Activated CD4-positive, alpha-beta memory T cell treated with anti-CD3 and anti-CD28 coated beads, Interleukin-2, amount 10 ng/mL, durations not matched to agents 7 days and 5 days (primary cell): ENCODE results near the gene KRR1. TPM values are rescaled to one million over a fixed set of nuclear protein-coding genes. Genes with fewer than 3 reads are reported as not detected.
"Not testable (repeated sequence)": the region's sequence is repeated elsewhere in the genome, so short reads cannot be mapped to it uniquely, and the experiment has no call there.

ENCODE experiments used
- CTCF ChIA-PET: fragments of 350-600 bp; sonication (Branson Sonifier 250); formaldehyde crosslinking; loops from one replicate; lab custom pipeline; 2021; ENCODE audit warnings: antibody characterized with exemption, inconsistent platforms; lab: Charles Lee
- POLR2A ChIA-PET: fragments of 350-600 bp; sonication (Branson Sonifier 250); formaldehyde crosslinking; loops from one replicate; lab custom pipeline; 2021; ENCODE audit warnings: antibody characterized with exemption; lab: Charles Lee
- DNase-seq: peaks from one replicate; pipeline ENCODE4 v3.0.0-alpha.2; 2020
- H3K27ac Mint-ChIP-seq: one replicate; pipeline ENCODE4 v1.8.0; 2021; ENCODE audit warnings: mild to moderate bottlenecking, mixed read lengths
- H3K27me3 Mint-ChIP-seq: one replicate; pipeline ENCODE4 v1.8.0; 2021; ENCODE audit warnings: mixed read lengths
- H3K36me3 Mint-ChIP-seq: one replicate; pipeline ENCODE4 v1.8.0; 2021; ENCODE audit warnings: low read depth, mixed read lengths
- H3K4me1 Mint-ChIP-seq: one replicate; pipeline ENCODE4 v1.8.0; 2021; ENCODE audit warnings: mixed read lengths
- H3K4me3 Mint-ChIP-seq: one replicate; pipeline ENCODE4 v1.8.0; 2021; ENCODE audit warnings: mild to moderate bottlenecking, mixed read lengths
- H3K9me3 Mint-ChIP-seq: one replicate; pipeline ENCODE4 v1.8.0; 2021; ENCODE audit warnings: mixed read lengths
- total RNA-seq, 2 experiments: library from RNA; stranded (reverse); gene quantifications; one replicate each; pipeline ENCODE4 v1.2.3, GENCODE V29; 2021

The KRR1 gene
- total RNA-seq, 2 experiments from 2014 or later = 61.8 to 67.2 TPM

DNA sequence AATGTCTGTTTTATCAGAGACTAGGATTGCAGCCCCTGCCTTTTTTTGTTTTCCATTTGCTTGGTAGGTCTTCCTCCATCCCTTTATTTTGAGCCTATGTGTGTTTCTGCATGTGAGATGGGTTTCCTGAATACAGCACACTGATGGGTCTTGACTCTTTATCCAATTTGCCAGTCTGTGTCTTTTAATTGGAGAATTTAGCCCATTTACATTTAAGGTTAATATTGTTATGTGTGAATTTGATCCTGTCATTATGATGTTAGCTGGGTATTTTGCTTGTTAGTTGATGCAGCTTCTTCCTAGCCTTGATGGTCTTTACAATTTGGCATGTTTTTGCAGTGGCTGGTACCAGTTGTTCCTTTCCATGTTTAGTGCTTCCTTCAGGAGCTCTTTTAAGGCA, 9.8 kb upstream of the KRR1 start:
- H3K36me3 Mint-ChIP-seq, H3K4me1 Mint-ChIP-seq, DNase-seq, H3K4me3 Mint-ChIP-seq, CTCF ChIA-PET, H3K9me3 Mint-ChIP-seq, H3K27ac Mint-ChIP-seq, POLR2A ChIA-PET: not testable (repeated sequence)
- peaks cover 29% of the 10 kb centered on the region for H3K27me3 Mint-ChIP-seq

DNA sequence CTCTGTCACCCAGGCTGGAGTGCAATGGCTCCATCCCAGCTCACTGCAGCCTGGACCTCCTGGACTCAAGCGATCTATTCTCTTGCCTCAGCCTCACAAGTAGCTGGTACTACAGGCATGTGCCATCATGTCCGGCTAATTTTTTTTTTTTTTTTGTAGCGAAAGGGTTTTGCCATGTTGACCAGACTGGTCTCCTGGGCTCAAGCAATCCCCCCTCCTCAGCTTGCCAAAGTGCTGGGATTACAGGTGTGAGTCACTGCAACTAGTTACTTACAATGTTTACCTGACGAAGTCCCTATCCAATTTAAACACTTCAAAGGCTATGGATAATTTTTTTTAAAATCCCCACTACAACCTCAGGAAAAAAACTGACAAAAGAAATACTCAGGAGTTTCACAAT, 1.8 kb downstream of the KRR1 start:
- CTCF ChIA-PET = interaction anchor here (0.7 to 1.5 kb wide), 3 partner anchors 13 to 24 kb away, joined by 3 to 5 read pairs (median 3); no protein-coding TSS in a partner anchor

DNA sequence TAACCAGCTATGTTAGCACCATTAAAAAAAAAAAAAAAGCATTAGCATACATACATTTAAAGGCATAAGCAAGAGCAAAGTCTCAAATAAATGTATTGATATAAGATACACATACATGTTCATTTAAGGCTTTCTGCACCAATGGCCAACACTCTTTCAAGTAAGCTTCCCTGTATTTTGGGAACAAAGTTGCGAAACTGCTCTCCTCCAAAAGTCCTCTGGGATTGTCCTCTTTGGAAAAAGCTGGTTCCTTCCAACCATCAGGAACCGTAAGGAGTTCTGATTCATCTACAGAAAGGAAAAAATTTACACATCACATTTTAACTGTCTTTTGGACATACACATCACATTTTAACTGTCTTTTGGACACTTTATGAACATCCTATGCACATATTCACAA, 3.2 kb downstream of the KRR1 start:
- Mint-ChIP-seq H3K27me3 (no peaks in the 10 kb centered on the region), H3K36me3 (peaks cover 39% of the 10 kb centered on the region), H3K4me1 (peaks cover 35% of the 10 kb centered on the region), H3K4me3 (no peak overlapping the region), H3K9me3 (peaks cover 2% of the 10 kb centered on the region), H3K27ac (no peak overlapping the region)
- CTCF ChIA-PET = interaction anchor here (1.1 to 2.4 kb wide), 7 partner anchors 11 to 523 kb away, joined by 3 to 21 read pairs (median 4); partner anchors contain the start of genes GLIPR1L1 and PHLDA1
- DNase-seq = no peak
- POLR2A ChIA-PET = interaction anchor here (1.1 to 2.9 kb wide), 4 partner anchors 14 to 565 kb away, joined by 3 to 13 read pairs (median 4); partner anchors contain the start of gene PHLDA1

More for the DNA sequence above, 1.8 kb downstream of the KRR1 start:
- Mint-ChIP-seq H3K4me1 (peaks cover 35% of the 10 kb centered on the region), H3K27me3 (no peaks in the 10 kb centered on the region), H3K27ac (no peak overlapping the region), H3K36me3 (peaks cover 36% of the 10 kb centered on the region), H3K4me3 (peak overlapping the region; percentile 96), H3K9me3 (peaks cover 2% of the 10 kb centered on the region)
- no peak for DNase-seq
- POLR2A ChIA-PET = interaction anchor here (0.6 to 2.9 kb wide), 5 partner anchors 9 to 573 kb away, joined by 3 to 19 read pairs (median 13); partner anchors contain the start of gene NAP1L1

DNA sequence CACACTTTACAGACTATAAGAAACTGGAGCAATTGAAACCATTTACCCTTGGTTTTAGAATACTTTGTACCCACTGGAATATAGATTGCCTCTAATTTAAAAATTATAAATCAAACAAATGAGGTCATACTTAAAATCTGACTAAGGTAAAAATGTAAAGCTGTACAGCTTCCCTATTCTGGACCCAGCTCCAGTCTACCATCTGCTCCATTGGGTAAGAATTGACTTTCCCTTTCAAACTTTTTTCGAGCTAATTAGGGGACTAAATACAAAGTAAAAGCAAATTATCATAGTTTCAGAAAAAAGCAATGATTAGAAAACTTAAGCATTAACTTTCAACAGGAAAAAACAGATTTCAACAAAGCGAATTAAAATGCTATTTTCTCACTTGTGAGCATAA, 4.3 kb downstream of the KRR1 start:
- ChIA-PET POLR2A (interaction anchor here (0.9 to 2.9 kb wide), 4 partner anchors 13 to 566 kb away, joined by 3 to 13 read pairs (median 4); partner anchors contain the start of gene GLIPR1), CTCF (interaction anchor here (0.9 to 2.4 kb wide), 10 partner anchors 10 to 531 kb away, joined by 3 to 21 read pairs (median 4); partner anchors contain the start of genes GLIPR1, GLIPR1L1 and PHLDA1)
- Mint-ChIP-seq H3K27ac (no peak overlapping the region), H3K36me3 (peaks cover 39% of the 10 kb centered on the region), H3K9me3 (peaks cover 2% of the 10 kb centered on the region), H3K4me1 (peaks cover 33% of the 10 kb centered on the region), H3K4me3 (no peak overlapping the region), H3K27me3 (no peaks in the 10 kb centered on the region)
- no peak for DNase-seq

DNA sequence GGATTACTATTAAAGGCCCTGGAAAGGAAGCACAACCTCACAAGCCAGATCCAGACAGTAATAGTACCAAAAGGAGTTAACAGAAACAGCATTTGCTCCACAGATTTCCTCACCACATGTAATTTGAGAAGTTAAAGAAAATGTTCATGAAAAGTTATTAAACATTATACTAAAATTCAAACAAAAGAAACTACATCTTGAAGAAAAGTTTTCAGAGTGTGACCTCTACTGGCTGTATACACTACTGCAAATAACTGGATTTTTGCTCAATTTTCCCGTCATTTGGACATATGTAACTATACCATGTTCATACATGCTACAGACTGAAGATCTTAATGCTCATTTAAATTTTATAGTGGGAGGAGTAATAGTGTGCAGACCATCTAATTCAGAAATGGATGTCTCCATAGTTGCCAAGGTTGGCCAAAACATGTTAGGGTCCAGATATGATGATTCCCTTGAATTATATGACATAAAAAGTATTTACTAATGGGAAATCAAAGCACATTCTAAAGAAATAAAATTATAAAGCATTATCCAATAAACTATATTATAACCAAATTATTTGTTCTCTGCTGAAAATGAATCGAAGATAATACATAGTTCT, 5.6 kb downstream of the KRR1 start:
- peaks cover 38% of the 10 kb centered on the region for H3K36me3 Mint-ChIP-seq
- ChIA-PET POLR2A (interaction anchor here (1.5 kb wide), 1 partner anchor 526 kb away, joined by 4 read pairs; the partner anchor contains the start of gene PHLDA1), CTCF (interaction anchor here (1.0 to 6.3 kb wide), 5 partner anchors 20 to 171 kb away, joined by 3 to 65 read pairs (median 11); partner anchors contain the start of genes GLIPR1L1 and GLIPR1L2)
- H3K27ac Mint-ChIP-seq = no peak overlapping the region
- H3K4me3 Mint-ChIP-seq = no peak overlapping the region
- H3K9me3 Mint-ChIP-seq = no peaks in the 10 kb centered on the region
- H3K27me3 Mint-ChIP-seq = no peaks in the 10 kb centered on the region
- peaks cover 28% of the 10 kb centered on the region for H3K4me1 Mint-ChIP-seq
- no peak for DNase-seq

DNA sequence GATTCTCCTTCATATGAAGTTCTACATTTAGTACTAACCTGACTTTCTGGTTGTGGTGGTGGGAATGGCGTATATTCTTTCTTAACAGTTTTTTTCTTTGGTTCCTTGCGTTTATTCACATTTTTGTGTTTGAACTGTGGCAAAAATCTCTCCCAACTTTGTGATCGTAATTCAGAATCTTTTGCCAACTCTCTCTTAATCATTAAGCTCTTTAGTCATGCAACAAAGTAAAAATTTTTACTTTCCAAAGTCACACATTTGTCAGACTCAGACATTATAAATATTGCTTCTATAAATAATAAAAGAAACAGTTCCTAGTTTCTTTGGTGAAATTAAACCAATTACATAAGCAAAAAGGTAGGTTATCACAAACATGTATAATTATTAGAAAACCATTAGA, 7.5 kb downstream of the KRR1 start:
- CTCF ChIA-PET = interaction anchor here (0.6 to 6.3 kb wide), 5 partner anchors 18 to 606 kb away, joined by 3 to 65 read pairs (median 10); partner anchors contain the start of gene GLIPR1L2
- H3K27ac Mint-ChIP-seq = no peak overlapping the region
- peaks cover 40% of the 10 kb centered on the region for H3K36me3 Mint-ChIP-seq
- H3K4me1 Mint-ChIP-seq = peaks cover 11% of the 10 kb centered on the region
- no peak overlapping the region for H3K4me3 Mint-ChIP-seq
- POLR2A ChIA-PET = interaction anchor here (1.4 kb wide), 1 partner anchor 23 kb away, joined by 8 read pairs; the partner anchor contains the start of gene GLIPR1
- H3K27me3 Mint-ChIP-seq = no peaks in the 10 kb centered on the region
- H3K9me3 Mint-ChIP-seq = no peaks in the 10 kb centered on the region
- DNase-seq = no peak

DNA sequence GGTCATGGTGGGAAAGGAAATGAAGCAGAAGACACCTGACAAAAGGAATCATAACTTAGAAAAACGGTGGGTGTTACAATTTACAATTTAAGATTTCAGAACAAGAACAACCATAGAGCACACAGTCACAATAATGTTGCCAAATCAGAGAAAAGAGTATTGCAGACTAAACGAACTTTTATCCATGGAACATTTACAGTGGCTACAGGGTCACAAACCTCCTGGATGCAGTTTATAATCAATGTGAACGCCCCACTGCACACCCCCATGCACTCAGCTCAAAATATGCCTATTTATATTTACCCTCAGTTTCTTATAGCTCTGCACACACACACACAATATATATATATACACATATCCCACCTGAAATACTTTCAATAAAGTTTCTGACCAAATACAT, 8.0 kb downstream of the KRR1 start:
- Mint-ChIP-seq H3K27me3 (no peaks in the 10 kb centered on the region), H3K36me3 (peaks cover 42% of the 10 kb centered on the region), H3K27ac (no peak overlapping the region), H3K4me3 (no peak overlapping the region), H3K9me3 (no peaks in the 10 kb centered on the region), H3K4me1 (peaks cover 9% of the 10 kb centered on the region)
- CTCF ChIA-PET = interaction anchor here (0.6 to 6.3 kb wide), 6 partner anchors 18 to 607 kb away, joined by 3 to 65 read pairs (median 5); partner anchors contain the start of genes GLIPR1 and GLIPR1L1
- no peak for DNase-seq
- POLR2A ChIA-PET = no interaction called here

DNA sequence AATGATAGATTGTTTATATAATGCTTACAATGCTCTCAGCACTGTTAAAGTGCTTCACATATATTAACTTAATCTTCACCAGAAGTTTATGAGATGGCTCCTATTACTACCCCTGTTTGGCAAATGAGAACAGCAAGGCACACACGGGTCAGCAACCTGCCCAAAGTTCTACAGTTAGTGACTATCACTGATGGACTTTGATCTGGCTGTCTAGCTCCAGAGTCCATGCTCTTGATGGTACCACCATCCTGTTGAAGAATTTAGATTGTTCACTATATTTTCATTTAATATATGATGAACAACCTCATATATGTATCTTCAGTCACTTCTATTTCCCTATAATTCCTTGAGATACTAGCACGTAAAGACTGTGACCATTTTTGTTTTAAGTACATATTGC, 20.2 kb downstream of the KRR1 start:
- DNase-seq = no peak
- H3K36me3 Mint-ChIP-seq = peaks cover 51% of the 10 kb centered on the region
- H3K27me3 Mint-ChIP-seq = no peaks in the 10 kb centered on the region
- no peak overlapping the region for H3K27ac Mint-ChIP-seq
- CTCF ChIA-PET = no interaction called here
- POLR2A ChIA-PET = no interaction called here
- H3K9me3 Mint-ChIP-seq = no peaks in the 10 kb centered on the region
- H3K4me3 Mint-ChIP-seq = no peak overlapping the region
- peaks cover 26% of the 10 kb centered on the region for H3K4me1 Mint-ChIP-seq

DNA sequence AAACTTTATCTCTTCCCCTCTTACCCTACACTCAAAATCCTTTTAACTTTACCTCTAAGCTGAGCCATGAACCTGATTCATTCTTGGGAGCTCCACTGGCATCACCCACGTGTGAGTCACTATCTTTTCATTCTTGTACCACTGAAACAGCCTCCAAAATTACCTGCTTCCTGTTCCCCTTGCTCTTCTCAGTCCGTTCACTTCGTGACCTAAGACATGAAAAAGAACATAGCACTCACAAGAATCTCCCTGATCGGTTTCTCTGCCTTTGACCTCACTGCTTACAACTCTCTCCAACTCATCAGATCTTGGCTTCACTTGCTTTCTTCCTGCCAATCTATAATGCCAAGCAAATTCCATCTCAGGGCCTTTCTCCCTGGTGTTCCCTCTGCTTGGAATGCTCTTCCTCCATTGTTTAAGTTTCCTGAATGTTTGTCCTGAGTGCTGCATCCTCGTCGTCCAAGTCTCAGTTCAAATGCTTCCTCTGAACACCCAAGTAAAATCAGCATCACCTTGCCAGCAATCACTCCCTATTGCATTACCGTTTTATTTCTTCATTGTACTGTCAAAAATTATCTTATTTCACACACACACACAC, 21.7 kb downstream of the KRR1 start:
- no peak overlapping the region for H3K4me3 Mint-ChIP-seq
- DNase-seq = no peak
- peak overlapping the region; percentile 29 for H3K27ac Mint-ChIP-seq
- no peaks in the 10 kb centered on the region for H3K27me3 Mint-ChIP-seq
- H3K36me3 Mint-ChIP-seq = peaks cover 44% of the 10 kb centered on the region
- no peaks in the 10 kb centered on the region for H3K9me3 Mint-ChIP-seq
- CTCF ChIA-PET = interaction anchor here (1.7 to 7.7 kb wide), 3 partner anchors 13 to 99 kb away, joined by 5 to 65 read pairs (median 6); partner anchors contain the start of gene GLIPR1L2
- POLR2A ChIA-PET = interaction anchor here (2.3 kb wide), 1 partner anchor 9 kb away, joined by 10 read pairs; the partner anchor contains the start of gene GLIPR1
- H3K4me1 Mint-ChIP-seq = peaks cover 35% of the 10 kb centered on the region

DNA sequence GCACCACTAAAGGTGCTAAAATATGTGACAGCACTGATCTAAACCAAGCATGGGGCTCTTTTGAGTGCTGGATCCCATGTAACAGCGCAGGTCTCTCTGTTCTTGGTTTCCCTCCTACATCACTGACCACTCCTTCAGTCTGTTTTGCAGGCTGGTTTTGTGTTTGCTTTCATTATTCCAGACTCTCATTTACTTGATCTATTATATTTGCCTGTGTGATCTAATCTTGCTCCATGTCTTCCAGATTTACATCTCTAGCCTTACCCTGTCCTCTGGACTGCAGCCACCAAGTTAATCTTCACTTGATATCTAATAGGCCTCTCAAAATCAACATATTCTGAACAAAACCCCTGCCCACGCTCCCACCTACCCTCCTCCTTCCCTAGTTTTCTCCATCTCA, 22.2 kb downstream of the KRR1 start:
- Mint-ChIP-seq H3K27ac (no peak overlapping the region), H3K4me3 (no peak overlapping the region), H3K27me3 (no peaks in the 10 kb centered on the region), H3K9me3 (no peaks in the 10 kb centered on the region), H3K4me1 (peaks cover 39% of the 10 kb centered on the region), H3K36me3 (peaks cover 46% of the 10 kb centered on the region)
- ChIA-PET CTCF (interaction anchor here (0.8 to 7.7 kb wide), 5 partner anchors 10 to 98 kb away, joined by 3 to 65 read pairs (median 5); partner anchors contain the start of gene GLIPR1L2), POLR2A (interaction anchor here (2.3 kb wide), 1 partner anchor 8 kb away, joined by 10 read pairs; the partner anchor contains the start of gene GLIPR1)
- no peak for DNase-seq

DNA sequence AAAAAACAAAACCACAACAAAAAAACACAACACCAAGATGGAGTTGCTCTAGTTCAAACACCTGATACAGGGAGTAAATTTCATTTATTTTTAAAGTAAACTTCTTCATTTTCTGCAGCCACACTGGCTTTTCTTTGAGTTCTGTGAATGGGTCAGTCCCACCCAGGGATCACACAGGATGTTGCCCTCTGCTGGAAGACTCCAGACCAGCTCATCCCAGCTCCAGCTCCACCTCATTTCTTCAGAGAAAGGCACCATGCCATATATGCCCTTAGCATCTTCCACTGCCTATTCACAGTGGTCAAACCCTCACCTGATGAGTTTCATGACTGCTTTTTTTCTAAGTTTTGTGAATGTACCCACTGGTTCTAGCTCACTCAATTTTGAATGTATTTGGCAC, 22.9 kb downstream of the KRR1 start:
- POLR2A ChIA-PET = interaction anchor here (2.3 kb wide), 1 partner anchor 8 kb away, joined by 10 read pairs; the partner anchor contains the start of gene GLIPR1
- Mint-ChIP-seq H3K4me3 (no peak overlapping the region), H3K4me1 (peaks cover 43% of the 10 kb centered on the region), H3K36me3 (peaks cover 46% of the 10 kb centered on the region), H3K27ac (no peak overlapping the region), H3K9me3 (no peaks in the 10 kb centered on the region), H3K27me3 (no peaks in the 10 kb centered on the region)
- no peak for DNase-seq
- CTCF ChIA-PET = interaction anchor here (0.8 to 7.7 kb wide), 6 partner anchors 10 to 97 kb away, joined by 3 to 65 read pairs (median 4); partner anchors contain the start of gene GLIPR1L2

DNA sequence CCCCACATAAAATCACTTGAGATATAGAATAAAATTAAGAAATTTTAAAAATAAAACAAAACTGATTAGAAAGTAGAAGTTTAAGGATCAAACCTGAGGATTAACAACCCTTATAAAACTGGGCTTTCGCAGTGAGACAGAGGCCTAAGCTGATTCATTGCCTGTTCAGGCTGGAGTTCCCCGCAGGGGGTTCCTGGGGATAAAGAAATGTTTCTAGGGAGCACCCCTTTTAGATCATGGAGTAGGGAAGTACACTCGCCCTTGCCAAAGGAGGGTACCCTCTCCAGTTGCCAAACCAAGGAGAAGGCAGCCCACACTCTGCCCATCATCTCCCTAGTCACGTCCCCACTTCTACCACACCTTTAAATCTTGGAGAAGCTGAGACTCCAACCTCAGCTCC, 24.1 kb downstream of the KRR1 start:
- peaks cover 46% of the 10 kb centered on the region for H3K36me3 Mint-ChIP-seq
- ChIA-PET POLR2A (no interaction called here), CTCF (interaction anchor here (7.7 kb wide), 1 partner anchor 15 kb away, joined by 65 read pairs; no protein-coding TSS in a partner anchor)
- H3K4me3 Mint-ChIP-seq = no peak overlapping the region
- no peaks in the 10 kb centered on the region for H3K9me3 Mint-ChIP-seq
- no peaks in the 10 kb centered on the region for H3K27me3 Mint-ChIP-seq
- no peak for DNase-seq
- H3K27ac Mint-ChIP-seq = no peak overlapping the region
- H3K4me1 Mint-ChIP-seq = peaks cover 51% of the 10 kb centered on the region
